ENCODE data around the gene LMO2.

- TF ChIP-seq CTCF (IDR thresholded peaks at IDR 0.05) (no peak), POLR2A (IDR thresholded peaks at IDR 0.05) (no peak), POLR2AphosphoS5 (IDR thresholded peaks at IDR 0.05) (no peak)
Measured at GRCh38 chr11:33869481-33870422, 22.1 kb downstream of the LMO2 start.
